Parathyroid adenoma (tissue), 2 donors: ENCODE data around the gene AIF1L.

Experiments
- H2AFZ ChIP-seq: fragments of 300-600 bp; sonication (generic); one replicate; pipeline ENCODE4 v1.7.0; 2017; ENCODE audit warnings: antibody characterized with exemption, mild to moderate bottlenecking
- H3K27ac ChIP-seq: fragments of 300-600 bp; sonication (generic); one replicate; pipeline ENCODE4 v1.7.0; 2017
- H3K27me3 ChIP-seq: fragments of 300-600 bp; sonication (generic); one replicate; pipeline ENCODE4 v1.7.0; 2017; ENCODE audit warnings: low read length; ENCODE audit not compliant: control insufficient read depth, insufficient read depth
- H3K36me3 ChIP-seq: fragments of 300-600 bp; sonication (generic); one replicate; pipeline ENCODE4 v1.7.0; 2017; ENCODE audit warnings: low read length; ENCODE audit not compliant: control insufficient read depth, insufficient read depth
- H3K4me1 ChIP-seq: fragments of 300-600 bp; sonication (generic); one replicate; pipeline ENCODE4 v1.7.0; 2017; ENCODE audit warnings: control low read depth
- H3K4me2 ChIP-seq: fragments of 300-600 bp; sonication (generic); one replicate; pipeline ENCODE4 v1.7.0; 2017; ENCODE audit warnings: low read length
- H3K4me3 ChIP-seq: fragments of 300-600 bp; sonication (generic); one replicate; pipeline ENCODE4 v1.7.0; 2017; ENCODE audit warnings: low read depth, low read length
- H3K79me2 ChIP-seq: fragments of 300-600 bp; sonication (generic); one replicate; pipeline ENCODE4 v1.7.0; 2017; ENCODE audit warnings: control low read depth
- H3K9ac ChIP-seq: fragments of 300-600 bp; sonication (generic); one replicate; pipeline ENCODE4 v1.7.0; 2017; ENCODE audit warnings: mild to moderate bottlenecking
- H3K9me3 ChIP-seq: fragments of 300-600 bp; sonication (generic); one replicate; pipeline ENCODE4 v1.7.0; 2017; ENCODE audit warnings: low read length; ENCODE audit not compliant: control insufficient read depth
- TF ChIP-seq, protein P1 (sequence below): fragments of 300-600 bp; sonication (generic); IDR thresholded peaks from one replicate; pipeline ENCODE4 v1.7.0; 2017; ENCODE audit warnings: antibody characterized with exemption, mild to moderate bottlenecking
- donor health status: primary hyperparathyroidism.

The AIF1L gene

DNA sequence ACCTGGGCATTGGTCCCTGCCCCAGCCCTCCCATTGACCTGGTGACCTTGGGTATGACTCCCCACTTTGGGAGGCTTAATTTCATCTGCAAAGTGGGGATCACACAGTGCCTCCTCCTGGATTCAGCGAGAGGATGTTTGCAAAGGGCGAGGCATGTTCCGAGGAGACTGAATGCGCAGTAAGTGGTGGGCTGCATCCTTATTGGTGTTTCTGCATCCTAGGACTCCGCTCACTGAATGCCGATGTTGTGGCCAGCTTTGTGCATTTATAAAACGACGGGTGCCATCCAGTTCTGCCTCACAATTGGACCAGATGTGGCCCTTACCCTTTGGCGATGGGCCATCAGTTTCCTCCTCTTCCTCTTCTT, 23.5 kb upstream of the AIF1L start:
- Histone ChIP-seq H2AFZ (no peak overlapping the region), H3K79me2 (no peaks in the 10 kb centered on the region), H3K27me3 (no peaks in the 10 kb centered on the region), H3K9ac (no peak overlapping the region), H3K4me3 (no peak overlapping the region), H3K4me2 (no peak overlapping the region), H3K27ac (no peak overlapping the region), H3K36me3 (no peaks in the 10 kb centered on the region), H3K9me3 (no peaks in the 10 kb centered on the region), H3K4me1 (no peaks in the 10 kb centered on the region)
- TF ChIP-seq, protein P1, sequence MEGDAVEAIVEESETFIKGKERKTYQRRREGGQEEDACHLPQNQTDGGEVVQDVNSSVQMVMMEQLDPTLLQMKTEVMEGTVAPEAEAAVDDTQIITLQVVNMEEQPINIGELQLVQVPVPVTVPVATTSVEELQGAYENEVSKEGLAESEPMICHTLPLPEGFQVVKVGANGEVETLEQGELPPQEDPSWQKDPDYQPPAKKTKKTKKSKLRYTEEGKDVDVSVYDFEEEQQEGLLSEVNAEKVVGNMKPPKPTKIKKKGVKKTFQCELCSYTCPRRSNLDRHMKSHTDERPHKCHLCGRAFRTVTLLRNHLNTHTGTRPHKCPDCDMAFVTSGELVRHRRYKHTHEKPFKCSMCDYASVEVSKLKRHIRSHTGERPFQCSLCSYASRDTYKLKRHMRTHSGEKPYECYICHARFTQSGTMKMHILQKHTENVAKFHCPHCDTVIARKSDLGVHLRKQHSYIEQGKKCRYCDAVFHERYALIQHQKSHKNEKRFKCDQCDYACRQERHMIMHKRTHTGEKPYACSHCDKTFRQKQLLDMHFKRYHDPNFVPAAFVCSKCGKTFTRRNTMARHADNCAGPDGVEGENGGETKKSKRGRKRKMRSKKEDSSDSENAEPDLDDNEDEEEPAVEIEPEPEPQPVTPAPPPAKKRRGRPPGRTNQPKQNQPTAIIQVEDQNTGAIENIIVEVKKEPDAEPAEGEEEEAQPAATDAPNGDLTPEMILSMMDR: no peak

DNA sequence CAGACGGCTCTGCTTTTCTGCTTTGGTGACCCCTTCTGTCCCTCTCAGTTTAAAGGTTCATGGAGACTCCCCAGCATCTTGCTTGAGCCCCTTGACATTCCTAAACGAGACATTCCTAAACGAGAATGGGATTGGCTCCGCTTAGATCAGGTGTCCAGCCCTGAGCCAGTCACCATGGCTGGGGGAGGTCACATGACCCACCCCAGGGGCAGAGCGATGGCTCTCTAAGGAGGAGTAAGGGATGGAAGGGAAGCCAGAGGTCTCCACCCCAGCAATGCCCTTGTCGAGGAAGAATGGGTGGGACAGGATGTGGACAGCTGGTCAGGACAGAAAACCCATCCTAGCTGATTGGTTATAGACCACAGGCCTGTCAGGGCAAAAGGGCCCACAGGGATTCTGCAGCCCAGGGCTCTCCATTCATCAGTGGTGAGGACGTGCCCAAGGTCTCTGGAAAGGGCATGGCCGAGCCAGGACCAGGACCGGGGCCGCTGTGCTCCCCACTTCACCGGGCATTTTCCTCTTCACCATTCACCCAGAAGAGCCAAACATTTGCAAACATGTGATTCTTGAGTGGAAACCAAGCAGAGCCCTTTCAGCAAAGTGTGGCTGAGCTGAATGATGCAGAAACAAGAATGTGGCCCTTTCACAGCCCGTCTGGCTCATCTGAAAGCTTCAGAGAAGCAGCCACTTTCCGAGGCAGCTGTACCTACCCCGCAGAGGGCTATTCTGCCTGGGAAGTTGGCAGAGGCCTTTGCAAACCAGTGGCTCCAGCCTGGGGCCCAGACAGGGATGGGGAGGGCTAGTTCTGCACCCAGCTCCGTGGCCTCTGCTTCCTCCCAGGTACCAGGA, 19.8 kb upstream of the AIF1L start:
- no peaks in the 10 kb centered on the region for H3K9me3 ChIP-seq
- TF ChIP-seq, protein P1: no peak
- H3K4me2 ChIP-seq: no peak overlapping the region
- H2AFZ ChIP-seq: no peak overlapping the region
- H3K27ac ChIP-seq: no peak overlapping the region
- H3K9ac ChIP-seq: no peak overlapping the region
- H3K79me2 ChIP-seq: no peaks in the 10 kb centered on the region
- H3K36me3 ChIP-seq: no peaks in the 10 kb centered on the region
- H3K4me1 ChIP-seq: no peaks in the 10 kb centered on the region
- H3K4me3 ChIP-seq: no peak overlapping the region
- H3K27me3 ChIP-seq: no peaks in the 10 kb centered on the region

DNA sequence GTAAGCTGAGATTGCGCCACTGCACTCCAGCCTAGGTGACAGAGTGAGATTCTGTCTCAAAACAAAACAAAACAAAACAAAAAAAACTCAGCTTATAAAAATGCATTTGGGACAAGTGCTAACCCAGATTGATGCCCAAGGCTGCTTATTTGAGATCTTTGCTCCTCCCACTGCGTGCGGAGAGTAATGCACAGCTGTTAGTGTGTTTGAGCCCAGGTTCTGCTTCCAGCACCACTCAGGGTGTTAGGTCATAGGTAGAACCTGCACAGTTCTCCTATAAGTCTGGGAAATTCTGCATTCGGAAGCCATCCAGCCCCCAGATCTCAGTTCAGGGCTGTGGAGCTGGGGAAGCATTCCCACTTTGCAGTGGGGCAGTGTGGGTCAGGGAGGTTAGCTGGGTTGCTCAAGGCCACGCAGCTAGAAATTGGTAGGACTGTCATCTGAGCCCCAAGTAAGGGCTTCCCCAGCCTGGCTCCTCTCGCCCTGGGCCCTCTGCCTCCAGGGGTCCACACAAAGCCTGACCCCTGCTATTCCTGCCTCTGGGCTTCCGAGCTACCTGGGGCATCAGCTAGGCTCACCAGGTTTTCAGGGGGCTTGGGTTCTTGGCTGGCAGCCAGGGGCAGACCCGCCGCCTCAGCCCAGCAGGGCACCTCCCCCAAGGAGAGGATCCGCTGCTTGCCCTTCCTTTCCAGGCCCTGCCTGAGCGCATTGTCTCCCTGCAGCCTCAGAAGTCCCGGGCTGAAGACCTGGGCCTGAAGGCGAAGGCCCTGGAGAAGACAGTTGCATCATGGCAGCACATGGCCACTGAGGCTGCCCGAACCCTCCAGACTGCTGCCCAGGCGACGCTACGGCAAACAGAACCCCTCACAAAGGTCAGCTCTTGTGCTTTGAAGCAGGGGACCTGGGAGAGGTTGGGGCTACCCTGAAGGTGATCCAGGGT, 17.6 kb upstream of the AIF1L start:
- no peaks in the 10 kb centered on the region for H3K27me3 ChIP-seq
- H2AFZ ChIP-seq: no peak overlapping the region
- TF ChIP-seq, protein P1: no peak
- no peak overlapping the region for H3K4me2 ChIP-seq
- no peak overlapping the region for H3K27ac ChIP-seq
- no peaks in the 10 kb centered on the region for H3K4me1 ChIP-seq
- H3K79me2 ChIP-seq: no peaks in the 10 kb centered on the region
- no peaks in the 10 kb centered on the region for H3K36me3 ChIP-seq
- no peak overlapping the region for H3K9ac ChIP-seq
- no peak overlapping the region for H3K4me3 ChIP-seq
- H3K9me3 ChIP-seq: no peaks in the 10 kb centered on the region

DNA sequence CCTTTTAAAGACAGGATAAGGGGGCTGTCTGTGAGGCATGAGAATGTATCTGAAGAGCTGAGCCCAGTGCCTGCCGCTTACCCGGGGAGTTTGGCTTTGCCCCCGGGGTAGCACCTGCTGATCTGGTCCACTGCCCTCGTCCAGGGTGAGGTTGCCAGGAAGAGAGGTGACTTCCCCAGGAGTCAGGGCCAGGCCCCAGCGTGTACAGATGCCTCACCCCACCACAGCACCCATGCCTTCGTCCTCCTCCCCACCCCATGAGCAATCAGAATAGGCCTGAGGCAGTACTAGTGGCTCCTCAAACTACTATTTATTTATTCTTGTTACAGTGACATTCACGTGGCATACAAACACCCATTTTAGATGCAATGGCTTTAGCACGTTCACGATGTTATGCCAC, 15.7 kb upstream of the AIF1L start:
- no peak overlapping the region for H3K4me2 ChIP-seq
- no peak overlapping the region for H3K4me3 ChIP-seq
- no peak overlapping the region for H3K27ac ChIP-seq
- no peaks in the 10 kb centered on the region for H3K9me3 ChIP-seq
- H3K36me3 ChIP-seq: no peaks in the 10 kb centered on the region
- H2AFZ ChIP-seq: no peak overlapping the region
- no peak overlapping the region for H3K9ac ChIP-seq
- no peaks in the 10 kb centered on the region for H3K79me2 ChIP-seq
- H3K4me1 ChIP-seq: no peaks in the 10 kb centered on the region
- H3K27me3 ChIP-seq: no peaks in the 10 kb centered on the region
- TF ChIP-seq, protein P1: no peak
